OCI-LY1 (cell line): ENCODE results near the gene STAC.

ENCODE experiments used
- H2AFZ ChIP-seq: fragments of 200-600 bp; sonication (generic), shearing (Covaris generic); 2 replicates; pipeline ENCODE4 v1.6.0; 2014; ENCODE audit warnings: antibody characterized with exemption, mild to moderate bottlenecking, low read length
- H3F3A ChIP-seq: fragments of 200-600 bp; sonication (generic), shearing (Covaris generic); 2 replicates; pipeline ENCODE4 v1.6.0; 2014; ENCODE audit warnings: mild to moderate bottlenecking, antibody characterized with exemption, low read length, moderate library complexity; ENCODE audit not compliant: insufficient read depth
- H3K27ac ChIP-seq: fragments of 200-600 bp; sonication (generic); 2 replicates; pipeline ENCODE4 v1.5.1; 2014; ENCODE audit warnings: low read length, mixed run types, mild to moderate bottlenecking, low read depth; ENCODE audit not compliant: poor library complexity, severe bottlenecking
- H3K27me3 ChIP-seq: fragments of 200-600 bp; sonication (generic); 2 replicates; pipeline ENCODE4 v1.6.0; 2014; ENCODE audit warnings: antibody characterized with exemption, mild to moderate bottlenecking, low read length, moderate library complexity; ENCODE audit not compliant: insufficient read depth
- H3K36me3 ChIP-seq: fragments of 200-600 bp; sonication (generic); 2 replicates; pipeline ENCODE4 v1.6.1; 2014; ENCODE audit warnings: mild to moderate bottlenecking, antibody characterized with exemption, low read length, moderate library complexity, mixed read lengths; ENCODE audit not compliant: insufficient read depth
- H3K4me1 ChIP-seq: fragments of 200-600 bp; sonication (generic); 2 replicates; pipeline ENCODE4 v1.5.1; 2014; ENCODE audit warnings: mild to moderate bottlenecking, low read length, moderate library complexity; ENCODE audit not compliant: insufficient read depth, severe bottlenecking
- H3K4me2 ChIP-seq: fragments of 200-600 bp; sonication (generic), shearing (Covaris generic); 2 replicates; pipeline ENCODE4 v1.6.1; 2014; ENCODE audit warnings: low read length
- H3K4me3 ChIP-seq: fragments of 200-600 bp; sonication (generic); 2 replicates; pipeline ENCODE4 v1.5.1; 2014; ENCODE audit warnings: low read length, low read depth, mild to moderate bottlenecking, mixed read lengths; ENCODE audit not compliant: poor library complexity, severe bottlenecking
- H3K79me2 ChIP-seq: fragments of 200-600 bp; shearing (Covaris generic); 2 replicates; pipeline ENCODE4 v1.6.1; 2016; ENCODE audit warnings: mixed run types, low read length, mixed read lengths; ENCODE audit not compliant: insufficient read depth
- H3K9ac ChIP-seq: fragments of 200-600 bp; sonication (generic), shearing (Covaris generic); 2 replicates; pipeline ENCODE4 v1.6.1; 2014; ENCODE audit warnings: mild to moderate bottlenecking, low read length, mixed read lengths
- H3K9me2 ChIP-seq: fragments of 200-600 bp; sonication (generic), shearing (Covaris generic); 2 replicates; pipeline ENCODE4 v1.6.1; 2014; ENCODE audit warnings: low read depth, mild to moderate bottlenecking, low read length, mixed read lengths
- H3K9me3 ChIP-seq: fragments of 200-600 bp; shearing (Covaris generic); 2 replicates; pipeline ENCODE4 v1.6.1; 2014; ENCODE audit warnings: low read length, mixed read lengths
- H4K20me1 ChIP-seq: fragments of 200-600 bp; sonication (generic), shearing (Covaris generic); 2 replicates; pipeline ENCODE4 v1.6.0; 2016; ENCODE audit warnings: mild to moderate bottlenecking, low read length; ENCODE audit not compliant: insufficient read depth
- EZH2 ChIP-seq: fragments of 200-600 bp; sonication (generic), shearing (Covaris generic); IDR thresholded peaks from 2 replicates; pipeline ENCODE4 v1.8.0; 2017; ENCODE audit warnings: borderline replicate concordance, mixed run types, mild to moderate bottlenecking, antibody characterized with exemption, low read length, moderate library complexity, mixed read lengths
- TF ChIP-seq, protein P1 (sequence below): fragments of 200-600 bp; sonication (generic), shearing (Covaris generic); IDR thresholded peaks from 2 replicates; pipeline ENCODE4 v1.5.1; 2017; ENCODE audit warnings: mild to moderate bottlenecking, antibody characterized with exemption, low read length, moderate library complexity, mixed read lengths

STAC gene

DNA sequence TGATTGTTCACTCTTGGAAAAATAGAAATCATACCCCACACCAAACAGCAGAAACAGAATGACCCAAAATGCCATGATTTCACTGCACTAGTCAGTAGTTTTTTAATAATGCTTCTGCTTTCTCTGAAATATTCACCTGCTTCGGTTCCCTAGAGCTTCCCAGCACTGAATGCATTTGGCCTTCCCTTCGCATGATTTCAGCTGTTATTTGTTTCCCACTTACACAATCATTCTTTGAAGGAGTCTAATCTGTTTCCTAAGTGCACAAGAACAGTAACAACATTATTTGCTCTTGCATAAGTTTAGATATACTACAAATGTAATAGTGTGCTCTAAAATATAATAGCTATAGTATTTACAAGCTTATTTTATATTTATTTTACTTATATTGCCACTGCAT lies 178.7 kb downstream of the STAC start:
- TF ChIP-seq, protein P1, sequence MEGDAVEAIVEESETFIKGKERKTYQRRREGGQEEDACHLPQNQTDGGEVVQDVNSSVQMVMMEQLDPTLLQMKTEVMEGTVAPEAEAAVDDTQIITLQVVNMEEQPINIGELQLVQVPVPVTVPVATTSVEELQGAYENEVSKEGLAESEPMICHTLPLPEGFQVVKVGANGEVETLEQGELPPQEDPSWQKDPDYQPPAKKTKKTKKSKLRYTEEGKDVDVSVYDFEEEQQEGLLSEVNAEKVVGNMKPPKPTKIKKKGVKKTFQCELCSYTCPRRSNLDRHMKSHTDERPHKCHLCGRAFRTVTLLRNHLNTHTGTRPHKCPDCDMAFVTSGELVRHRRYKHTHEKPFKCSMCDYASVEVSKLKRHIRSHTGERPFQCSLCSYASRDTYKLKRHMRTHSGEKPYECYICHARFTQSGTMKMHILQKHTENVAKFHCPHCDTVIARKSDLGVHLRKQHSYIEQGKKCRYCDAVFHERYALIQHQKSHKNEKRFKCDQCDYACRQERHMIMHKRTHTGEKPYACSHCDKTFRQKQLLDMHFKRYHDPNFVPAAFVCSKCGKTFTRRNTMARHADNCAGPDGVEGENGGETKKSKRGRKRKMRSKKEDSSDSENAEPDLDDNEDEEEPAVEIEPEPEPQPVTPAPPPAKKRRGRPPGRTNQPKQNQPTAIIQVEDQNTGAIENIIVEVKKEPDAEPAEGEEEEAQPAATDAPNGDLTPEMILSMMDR: no peak
- TF ChIP-seq EZH2: no peak
- no peaks in the 10 kb centered on the region for H3K9me2 ChIP-seq
- no peak overlapping the region for H3K4me3 ChIP-seq
- H4K20me1 ChIP-seq: no peaks in the 10 kb centered on the region
- H3K79me2 ChIP-seq: no peaks in the 10 kb centered on the region
- no peaks in the 10 kb centered on the region for H3K9me3 ChIP-seq
- no peaks in the 10 kb centered on the region for H3K27me3 ChIP-seq
- H3F3A ChIP-seq: no peaks in the 10 kb centered on the region
- no peak overlapping the region for H3K27ac ChIP-seq
- no peaks in the 10 kb centered on the region for H3K36me3 ChIP-seq
- H3K9ac ChIP-seq: no peak overlapping the region
- no peak overlapping the region for H2AFZ ChIP-seq
- H3K4me2 ChIP-seq: no peak overlapping the region
- H3K4me1 ChIP-seq: no peaks in the 10 kb centered on the region

DNA sequence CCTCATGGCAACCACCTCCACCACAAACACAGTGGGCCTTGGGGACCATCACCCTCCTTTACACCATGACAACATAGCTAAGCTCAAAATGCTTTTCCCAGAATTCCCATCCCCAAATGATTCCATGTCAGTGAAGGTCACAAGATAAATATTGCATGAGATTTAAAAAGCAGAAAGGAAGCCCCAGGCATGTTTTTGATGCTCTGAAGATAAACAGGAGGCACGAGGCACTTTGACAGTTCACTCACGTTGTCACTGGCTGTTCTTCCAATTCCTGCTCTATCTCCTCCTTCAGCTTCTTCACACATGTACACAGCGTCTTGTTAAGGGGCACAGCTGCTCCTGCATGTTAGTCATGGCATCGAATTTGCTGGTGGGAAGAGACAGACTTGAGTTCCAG lies 180.4 kb downstream of the STAC start:
- H3K4me2 ChIP-seq: no peak overlapping the region
- H3F3A ChIP-seq: no peaks in the 10 kb centered on the region
- H3K27me3 ChIP-seq: no peaks in the 10 kb centered on the region
- no peaks in the 10 kb centered on the region for H4K20me1 ChIP-seq
- no peaks in the 10 kb centered on the region for H3K79me2 ChIP-seq
- TF ChIP-seq EZH2: no peak
- TF ChIP-seq, protein P1: no peak
- no peak overlapping the region for H3K4me3 ChIP-seq
- no peaks in the 10 kb centered on the region for H3K36me3 ChIP-seq
- no peak overlapping the region for H2AFZ ChIP-seq
- no peak overlapping the region for H3K9ac ChIP-seq
- no peaks in the 10 kb centered on the region for H3K9me3 ChIP-seq
- no peak overlapping the region for H3K27ac ChIP-seq
- H3K4me1 ChIP-seq: no peaks in the 10 kb centered on the region
- H3K9me2 ChIP-seq: no peaks in the 10 kb centered on the region

DNA sequence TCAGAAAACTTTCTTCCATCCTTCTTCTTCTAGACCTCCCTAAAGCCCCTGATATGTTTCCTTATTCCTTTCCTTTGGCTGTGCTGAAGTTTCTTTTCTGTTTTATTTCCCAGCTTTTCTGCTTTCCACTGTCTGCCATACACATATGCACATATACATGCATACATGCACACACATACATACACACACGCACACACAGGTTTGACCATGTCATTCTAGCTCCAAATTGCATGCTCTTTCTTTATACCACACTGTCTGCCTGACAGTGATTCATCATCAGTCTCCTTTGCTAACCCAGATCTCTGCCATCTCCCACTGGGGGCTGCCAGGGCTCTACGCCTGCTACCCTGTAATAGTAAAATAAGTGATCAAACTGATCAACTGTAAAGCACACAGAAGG lies 181.3 kb downstream of the STAC start:
- Histone ChIP-seq H3K36me3 (no peaks in the 10 kb centered on the region), H4K20me1 (no peaks in the 10 kb centered on the region), H3K4me3 (no peak overlapping the region), H2AFZ (no peak overlapping the region), H3K27me3 (no peaks in the 10 kb centered on the region), H3K4me1 (no peaks in the 10 kb centered on the region), H3K9me2 (no peaks in the 10 kb centered on the region), H3K4me2 (no peak overlapping the region), H3K9ac (no peak overlapping the region), H3F3A (no peaks in the 10 kb centered on the region), H3K9me3 (no peaks in the 10 kb centered on the region; the same call in 1 of the 2 replicates), H3K27ac (no peak overlapping the region), H3K79me2 (no peaks in the 10 kb centered on the region)
- TF ChIP-seq EZH2: no peak

DNA sequence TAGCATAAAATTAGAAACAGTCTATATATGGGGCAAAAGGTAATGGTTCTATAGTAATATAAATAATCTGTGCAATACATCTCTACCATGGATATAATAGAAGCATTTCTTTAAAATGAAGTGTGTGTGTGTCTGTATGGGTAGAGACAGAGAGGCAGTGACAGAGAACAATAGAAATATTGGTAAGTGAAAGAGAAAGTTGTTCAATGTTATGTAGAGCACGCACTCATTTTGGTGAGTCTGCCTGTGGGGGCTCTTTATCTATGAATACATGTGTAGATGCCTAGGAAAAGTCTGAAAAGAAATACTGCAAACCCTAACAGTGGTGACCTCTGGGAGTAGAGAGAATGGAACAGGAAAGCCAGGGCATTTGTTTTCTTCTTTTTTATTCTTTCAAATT lies 182.6 kb downstream of the STAC start:
- Histone ChIP-seq H3K36me3 (no peaks in the 10 kb centered on the region), H3K27ac (no peak overlapping the region), H3K4me3 (no peak overlapping the region), H3K9me2 (no peaks in the 10 kb centered on the region), H4K20me1 (no peaks in the 10 kb centered on the region), H3K4me1 (no peaks in the 10 kb centered on the region), H3K9ac (no peak overlapping the region), H3K4me2 (no peak overlapping the region), H2AFZ (no peak overlapping the region), H3K27me3 (no peaks in the 10 kb centered on the region), H3K79me2 (no peaks in the 10 kb centered on the region), H3K9me3 (no peaks in the 10 kb centered on the region; the same call in 1 of the 2 replicates), H3F3A (no peaks in the 10 kb centered on the region)
- TF ChIP-seq EZH2: no peak
- TF ChIP-seq, protein P1: no peak
